ENCODE data around the gene KCNQ1.

DNA sequence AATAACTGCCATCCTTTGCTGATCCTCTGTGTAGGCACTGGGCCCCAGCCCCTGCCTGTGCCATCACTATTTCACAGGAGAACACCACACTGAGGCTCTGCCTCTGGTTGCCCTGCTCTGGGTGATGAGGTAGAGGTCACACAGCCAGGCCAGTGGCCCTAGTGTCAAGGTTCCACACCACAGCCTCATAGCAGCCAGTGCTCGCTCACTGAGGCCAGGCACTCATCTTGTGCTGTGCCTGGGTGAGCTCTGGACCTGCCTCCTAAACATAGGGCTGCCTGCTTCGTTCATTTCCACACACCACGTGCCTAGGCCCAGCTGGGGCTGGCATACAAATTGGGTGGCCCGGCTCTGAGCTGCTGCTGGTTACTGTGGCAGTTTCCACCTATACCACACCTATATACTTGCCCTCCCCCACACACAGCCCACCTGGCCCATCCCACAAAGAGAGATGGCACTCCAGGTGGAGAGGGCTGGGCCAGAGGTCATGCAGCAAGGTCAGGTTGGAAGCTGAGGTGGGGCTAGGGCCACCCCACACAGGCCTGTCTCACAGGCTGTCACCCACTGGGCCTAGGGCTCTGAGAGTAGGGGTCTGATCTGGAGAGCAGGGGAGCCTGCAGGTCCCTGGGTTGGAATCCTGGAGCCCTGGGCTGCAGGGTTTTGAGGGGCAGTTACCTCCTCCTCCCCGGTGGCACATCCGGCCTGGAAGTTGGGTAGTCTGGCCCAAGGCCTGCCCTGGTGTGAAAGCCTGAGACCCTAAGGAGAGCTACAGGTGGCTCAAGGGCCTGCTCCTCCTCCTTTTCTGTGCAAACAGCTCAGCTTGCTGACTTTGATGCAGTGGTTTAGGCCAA, 243.8 kb downstream of the KCNQ1 start:
- TF ChIP-seq REST (IDR thresholded peaks at IDR 0.05; ENCODE audit: unreplicated experiment) (no peak), CTCF (conservative IDR thresholded peaks at IDR 0.05; ENCODE audit: low read depth in 2 of 2) (no peak), EZH2phosphoT487 (IDR thresholded peaks at IDR 0.05; ENCODE audit: unreplicated experiment) (no peak)

Data from GM23338 (cell line).